Neural progenitor cell (in vitro differentiated cells): Measurements from ENCODE around the gene UBTD1.

Experiments used
- CTCF ChIP-seq: fragments of 200-600 bp; sonication (generic); IDR thresholded peaks from 2 replicates; pipeline ENCODE4 v1.5.1; 2017; ENCODE audit warnings: antibody characterized with exemption, mild to moderate bottlenecking
- EZH2 ChIP-seq: fragments of 200-600 bp; sonication (generic); IDR thresholded peaks from 2 replicates; pipeline ENCODE4 v1.6.1; 2017; ENCODE audit warnings: antibody characterized with exemption, mild to moderate bottlenecking, moderate library complexity
- EZH2phosphoT487 ChIP-seq: fragments of 200-600 bp; sonication (generic); IDR thresholded peaks from 2 replicates; pipeline ENCODE4 v1.6.1; 2017; ENCODE audit warnings: antibody characterized with exemption

- TF ChIP-seq CTCF (no peak), EZH2phosphoT487 (no peak), EZH2 (no peak)
Measured at GRCh38 chr10:97522071-97522470, 23.3 kb downstream of the UBTD1 start.
